ENCODE data around the gene RBM25. TPM values are rescaled to one million over a fixed set of nuclear protein-coding genes. Genes with fewer than 3 reads are reported as not detected.

Gene RBM25
- total RNA-seq, 2 donors from 2014 or later = 52.7 to 75.8 TPM

- intact Hi-C loops (cut with DNase I) = no loop called here
- Histone ChIP-seq H3K36me3 (replicated peaks in 1 of 2; ENCODE audit: insufficient read depth in 1 of 2, low read depth in 2 of 2) (no peaks in the 10 kb centered on the region), H3K27ac (no peak overlapping the region), H3K9me3 (no peaks in the 10 kb centered on the region), H3K4me1 (peaks cover 6% of the 10 kb centered on the region), H3K27me3 (no peaks in the 10 kb centered on the region), H3K4me3 (no peak overlapping the region)
- no peak for TF ChIP-seq POLR2A (IDR thresholded peaks at IDR 0.05)
- TF ChIP-seq CTCF (IDR thresholded peaks at IDR 0.05) = no peak
- no peak for ATAC-seq
- WGBS, 2 donors = 62 to 72% methylated on average over 5 of the region's 5 CpGs
- no peak for DNase-seq
These were observed 84.7 kb downstream of the RBM25 start for GRCh38 chr14:73143003-73143402.

GRCh38 chr14:73143617-73144016 is 85.3 kb downstream of the RBM25 start:
- no peaks in the 10 kb centered on the region for H3K9me3 ChIP-seq
- no peak overlapping the region for H3K27ac ChIP-seq
- DNase-seq (no peak), ATAC-seq (no peak)
- peaks cover 0 to 5% of the 10 kb centered on the region in 2 donors for H3K36me3 ChIP-seq (replicated peaks in 1 of 2; ENCODE audit: insufficient read depth in 1 of 2, low read depth in 2 of 2)
- intact Hi-C loops (cut with DNase I) = no loop called here
- TF ChIP-seq CTCF (IDR thresholded peaks at IDR 0.05) (no peak), POLR2A (IDR thresholded peaks at IDR 0.05) (no peak)
- H3K4me1 ChIP-seq = peaks cover 6% of the 10 kb centered on the region
- no peak overlapping the region for H3K4me3 ChIP-seq
- H3K27me3 ChIP-seq = no peaks in the 10 kb centered on the region
- WGBS, 2 donors = 77 to 90% methylated on average over 3 of the region's 3 CpGs

- no peak overlapping the region for H3K27ac ChIP-seq
- H3K4me1 ChIP-seq = peaks cover 6% of the 10 kb centered on the region
- H3K36me3 ChIP-seq (replicated peaks in 1 of 2; ENCODE audit: insufficient read depth in 1 of 2, low read depth in 2 of 2) = peaks cover 0 to 9% of the 10 kb centered on the region in 2 donors
- intact Hi-C loops (cut with DNase I) = no loop called here
- WGBS, 2 donors = 89 to 96% methylated on average over 3 of the region's 3 CpGs
- TF ChIP-seq CTCF (IDR thresholded peaks at IDR 0.05) (no peak), POLR2A (IDR thresholded peaks at IDR 0.05) (no peak)
- no peaks in the 10 kb centered on the region for H3K27me3 ChIP-seq
- DNase-seq (no peak), ATAC-seq (no peak)
- H3K4me3 ChIP-seq = no peak overlapping the region
- no peaks in the 10 kb centered on the region for H3K9me3 ChIP-seq
These were observed 87.0 kb downstream of the RBM25 start for GRCh38 chr14:73145371-73145770.

- intact Hi-C loops (cut with DNase I) = no loop called here
- DNase-seq (no peak), ATAC-seq (no peak)
- Histone ChIP-seq H3K36me3 (replicated peaks in 1 of 2; ENCODE audit: insufficient read depth in 1 of 2, low read depth in 2 of 2) (peaks cover 0 to 10% of the 10 kb centered on the region in 2 donors), H3K4me3 (no peak overlapping the region), H3K9me3 (no peaks in the 10 kb centered on the region), H3K4me1 (no peaks in the 10 kb centered on the region), H3K27ac (no peak overlapping the region), H3K27me3 (no peaks in the 10 kb centered on the region)
- WGBS, 2 donors = 90 to 93% methylated on average over 3 of the region's 3 CpGs
- no peak for TF ChIP-seq CTCF (IDR thresholded peaks at IDR 0.05)
- TF ChIP-seq POLR2A (IDR thresholded peaks at IDR 0.05) = no peak
These were observed 87.8 kb downstream of the RBM25 start for GRCh38 chr14:73146111-73146510.

- intact Hi-C loops (cut with DNase I) = no loop called here
- no peak overlapping the region for H3K4me3 ChIP-seq
- no peaks in the 10 kb centered on the region for H3K27me3 ChIP-seq
- no peaks in the 10 kb centered on the region for H3K4me1 ChIP-seq
- peaks cover 0 to 10% of the 10 kb centered on the region in 2 donors for H3K36me3 ChIP-seq (replicated peaks in 1 of 2; ENCODE audit: insufficient read depth in 1 of 2, low read depth in 2 of 2)
- no peaks in the 10 kb centered on the region for H3K9me3 ChIP-seq
- ATAC-seq (no peak), DNase-seq (no peak)
- WGBS, 2 donors = 67 to 92% methylated on average over 2 of the region's 2 CpGs
- TF ChIP-seq POLR2A (IDR thresholded peaks at IDR 0.05) = no peak
- no peak for TF ChIP-seq CTCF (IDR thresholded peaks at IDR 0.05)
- no peak overlapping the region for H3K27ac ChIP-seq
These were observed 91.4 kb downstream of the RBM25 start for GRCh38 chr14:73149753-73150152.

All from body of pancreas (tissue), 4 donors.